GM12878 (cell line): Measurements from ENCODE around the gene SLF2. TPM values are rescaled to one million over a fixed set of nuclear protein-coding genes. Genes with fewer than 3 reads are reported as not detected.

Source experiments
- ATAC-seq: fragments of 200-7000 bp; cut with Tn5 transposase; 3 replicates; pipeline ENCODE4 v1.9.1; 2020; ENCODE audit warnings: mild to moderate bottlenecking, moderate library complexity
- BruUV-seq: library from RNA; stranded (reverse); fragments of 400-500 nt; replicated peaks from 2 replicates; lab custom pipeline; 2021; lab: Mats Ljungman, UMichigan
- CTCF ChIA-PET: fragments of 300-600 bp; sonication (Branson Sonifier 250); formaldehyde crosslinking; extraction: SDS; loops from one replicate; lab custom pipeline; 2021; ENCODE audit warnings: inconsistent platforms; lab: Yijun Ruan, JAX
- POLR2A ChIA-PET: fragments of 350-600 bp; formaldehyde crosslinking; extraction: SDS; loops from one replicate; lab custom pipeline; 2021; ENCODE audit warnings: inconsistent platforms; lab: Charles Lee
- RAD21 ChIA-PET: fragments of 300-600 bp; sonication (Branson Sonifier 250); formaldehyde crosslinking; loops from one replicate; lab custom pipeline; 2023; ENCODE audit warnings: antibody characterized with exemption; ENCODE audit not compliant: unreplicated experiment; lab: Charles Lee
- SMC1A ChIA-PET: fragments of 300-600 bp; sonication (Branson Sonifier 250); formaldehyde crosslinking; loops from one replicate; lab custom pipeline; 2023; ENCODE audit not compliant: unreplicated experiment, uncharacterized antibody; lab: Charles Lee
- DNase-seq: peaks from one replicate; pipeline ENCODE4 v3.0.0-alpha.2; 2011; ENCODE audit warnings: low read depth, low spot score
- FAIRE-seq: peaks from 3 replicates; lab custom pipeline; 2011; peaks lifted over from hg19 to GRCh38; lab: Jason Lieb, UNC
- H2AFZ ChIP-seq: 2 replicates; pipeline ENCODE4 v1.6.0; 2011; ENCODE audit warnings: low read depth, low read length, control low read depth; ENCODE audit not compliant: control insufficient read depth
- H3K27ac ChIP-seq: 2 replicates; pipeline ENCODE4 v1.5.1; 2011; ENCODE audit warnings: control low read depth; ENCODE audit not compliant: control insufficient read depth, insufficient read depth
- H3K27me3 ChIP-seq, 2 experiments: replicated peaks in 1 of 2; 2 replicates each; pipeline versions ENCODE4 v1.6.0 to v1.6.1; 2011; ENCODE audit warnings: low read length in 1 of 2; ENCODE audit not compliant: control insufficient read depth in 2 of 2, insufficient read depth in 2 of 2
- H3K36me3 ChIP-seq, 2 experiments: 2 replicates each; pipeline ENCODE4 v1.5.1; 2011; ENCODE audit warnings: low read length in 1 of 2; ENCODE audit not compliant: control insufficient read depth in 2 of 2, insufficient read depth in 2 of 2
- H3K4me1 ChIP-seq: 2 replicates; pipeline ENCODE4 v1.6.1; 2011; ENCODE audit warnings: mild to moderate bottlenecking, low read length, moderate library complexity, mixed read lengths; ENCODE audit not compliant: control insufficient read depth, insufficient read depth
- H3K4me2 ChIP-seq: 2 replicates; pipeline ENCODE4 v1.6.0; 2011; ENCODE audit warnings: control low read depth; ENCODE audit not compliant: control insufficient read depth, insufficient read depth
- H3K4me3 ChIP-seq: fragments of 200-600 bp; sonication (generic); 2 replicates; pipeline ENCODE4 v1.5.1; 2016
- H3K79me2 ChIP-seq: 2 replicates; pipeline ENCODE4 v1.6.0; 2011; ENCODE audit warnings: low read length; ENCODE audit not compliant: control insufficient read depth, insufficient read depth
- H3K9ac ChIP-seq: 2 replicates; pipeline ENCODE4 v1.8.0; 2011; ENCODE audit warnings: low read length, control low read depth, mixed read lengths; ENCODE audit not compliant: control insufficient read depth, insufficient read depth
- H3K9me3 ChIP-seq: replicated peaks from 3 replicates; pipeline ENCODE4 v1.5.1; 2011; ENCODE audit warnings: mild to moderate bottlenecking, low read length; ENCODE audit not compliant: control insufficient read depth, insufficient read depth
- H4K20me1 ChIP-seq: 2 replicates; pipeline ENCODE4 v1.6.0; 2011; ENCODE audit not compliant: control insufficient read depth, insufficient read depth
- POLR2AphosphoS2 ChIP-seq: IDR thresholded peaks from 2 replicates; pipeline ENCODE4 v1.6.1; 2011; ENCODE audit warnings: low read depth, mild to moderate bottlenecking, low read length, improper control_type of control experiment, moderate library complexity
- POU2F2 ChIP-seq: IDR thresholded peaks from 3 replicates; pipeline ENCODE4 v1.6.1; 2011; ENCODE audit warnings: low read depth, mild to moderate bottlenecking, low read length, borderline replicate concordance
- RUNX3 ChIP-seq: IDR thresholded peaks from 2 replicates; pipeline ENCODE4 v1.6.1; 2012; ENCODE audit warnings: low read length, inconsistent platforms
- ZZZ3 ChIP-seq: IDR thresholded peaks from 2 replicates; pipeline ENCODE4 v1.6.1; 2011; ENCODE audit warnings: low read depth; ENCODE audit not compliant: control insufficient read depth, insufficient read length
- WGBS: methylation state at CpG from one replicate; pipeline ENCODE4 v1.1.6; 2016; ENCODE audit warnings: low lambda C conversion rate; ENCODE audit not compliant: insufficient replicate concordance, insufficient coverage; ENCODE audit errors: missing lambda C conversion rate; 5-methylcytosine and 5-hydroxymethylcytosine counted together
- in situ Hi-C: fragments of 300-500 bp; cut with MboI; formaldehyde crosslinking; loops from 9 replicates; pipeline ENCODE4 v1.14.3; 2018; ENCODE audit warnings: mixed read lengths
- intact Hi-C: fragments of 100-400 bp; cut with micrococcal nuclease; formaldehyde crosslinking; loops from one replicate; pipeline ENCODE4 v1.14.2; 2022; ENCODE audit not compliant: unreplicated experiment
- polyA plus RNA-seq, 11 experiments: library from polyadenylated mRNA; depleted of rRNA in 4 of 11; unstranded in 6 of 11; stranded (reverse) in 5 of 11; fragments of >200 nt; fragmentation: Nextera tagmentation in 4 of 11; fragmentation: Illumina TruSeq in 1 of 11; extraction: Ambion mirVana in 4 of 11; extraction: Trizol in 1 of 11; gene quantifications; 1 replicate in 1 of 11; 2 replicates in 10 of 11; pipeline versions ENCODE4 v1.2.1 to v1.2.3, GENCODE V29; 2011 to 2016; ENCODE audit warnings: inconsistent platforms in 2 of 11, missing spikeins in 2 of 11, low read depth in 1 of 11
- total RNA-seq, 4 experiments: library from RNA; depleted of rRNA in 3 of 4; stranded (reverse); fragments of >200 nt in 3 of 4; fragmentation: Illumina TruSeq in 1 of 4; extraction: Trizol in 1 of 4; gene quantifications; 2 replicates each; pipeline versions ENCODE4 v1.2.1 to v1.2.3, GENCODE V29; 2013 to 2021
- TF ChIP-seq, protein P1 (sequence below): IDR thresholded peaks from 2 replicates; pipeline ENCODE4 v1.6.1; 2012; ENCODE audit warnings: low read depth, low read length, improper control_type of control experiment
- TF ChIP-seq, protein P2 (sequence below): IDR thresholded peaks from 2 replicates; pipeline ENCODE4 v1.6.1; 2012; ENCODE audit warnings: mild to moderate bottlenecking, low read depth, low read length
- TF ChIP-seq, protein P3 (sequence below): fragments of 450-650 bp; IDR thresholded peaks from 2 replicates; pipeline ENCODE4 v1.6.1; 2017; ENCODE audit warnings: mild to moderate bottlenecking, moderate library complexity
- TF ChIP-seq, protein P4 (sequence below): fragments of 450-650 bp; IDR thresholded peaks from 2 replicates; pipeline ENCODE4 v1.6.1; 2018; ENCODE audit warnings: borderline replicate concordance, mild to moderate bottlenecking; ENCODE audit not compliant: partially characterized antibody

Gene SLF2
- total and polyA plus RNA-seq, 10 of the 15 experiments (the other 5 are each of a cell fraction or from before 2014, with no cell fraction given) = 3.0 to 25.2 (median 17.9) TPM

DNA sequence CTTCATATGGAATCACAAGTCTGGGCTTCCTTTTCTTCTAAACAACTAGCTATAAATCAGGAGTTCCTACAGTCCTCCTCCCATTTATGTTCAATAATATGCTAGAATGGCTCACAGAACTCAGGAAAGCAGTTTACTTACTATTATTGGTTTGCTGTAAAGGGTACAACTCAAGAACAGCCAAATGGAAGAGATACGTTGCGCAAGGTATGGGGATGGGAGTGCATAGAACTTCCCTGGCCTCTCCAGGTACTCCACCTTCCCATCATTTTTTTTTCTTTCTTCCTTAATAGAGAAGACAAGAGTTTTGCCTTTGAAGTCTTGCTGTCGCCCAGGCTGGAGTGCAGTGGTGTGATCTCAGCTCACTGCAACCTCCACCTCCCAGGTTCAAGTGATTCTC is 29.5 kb downstream of the SLF2 start:
- no TSS peak for BruUV-seq
- in situ Hi-C loops = no loop called here
- TF ChIP-seq, protein P1, sequence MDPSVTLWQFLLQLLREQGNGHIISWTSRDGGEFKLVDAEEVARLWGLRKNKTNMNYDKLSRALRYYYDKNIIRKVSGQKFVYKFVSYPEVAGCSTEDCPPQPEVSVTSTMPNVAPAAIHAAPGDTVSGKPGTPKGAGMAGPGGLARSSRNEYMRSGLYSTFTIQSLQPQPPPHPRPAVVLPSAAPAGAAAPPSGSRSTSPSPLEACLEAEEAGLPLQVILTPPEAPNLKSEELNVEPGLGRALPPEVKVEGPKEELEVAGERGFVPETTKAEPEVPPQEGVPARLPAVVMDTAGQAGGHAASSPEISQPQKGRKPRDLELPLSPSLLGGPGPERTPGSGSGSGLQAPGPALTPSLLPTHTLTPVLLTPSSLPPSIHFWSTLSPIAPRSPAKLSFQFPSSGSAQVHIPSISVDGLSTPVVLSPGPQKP = no peak
- TF ChIP-seq POU2F2 (no peak), ZZZ3 (no peak), RUNX3 (no peak), POLR2AphosphoS2 (no peak)
- TF ChIP-seq, protein P2, sequence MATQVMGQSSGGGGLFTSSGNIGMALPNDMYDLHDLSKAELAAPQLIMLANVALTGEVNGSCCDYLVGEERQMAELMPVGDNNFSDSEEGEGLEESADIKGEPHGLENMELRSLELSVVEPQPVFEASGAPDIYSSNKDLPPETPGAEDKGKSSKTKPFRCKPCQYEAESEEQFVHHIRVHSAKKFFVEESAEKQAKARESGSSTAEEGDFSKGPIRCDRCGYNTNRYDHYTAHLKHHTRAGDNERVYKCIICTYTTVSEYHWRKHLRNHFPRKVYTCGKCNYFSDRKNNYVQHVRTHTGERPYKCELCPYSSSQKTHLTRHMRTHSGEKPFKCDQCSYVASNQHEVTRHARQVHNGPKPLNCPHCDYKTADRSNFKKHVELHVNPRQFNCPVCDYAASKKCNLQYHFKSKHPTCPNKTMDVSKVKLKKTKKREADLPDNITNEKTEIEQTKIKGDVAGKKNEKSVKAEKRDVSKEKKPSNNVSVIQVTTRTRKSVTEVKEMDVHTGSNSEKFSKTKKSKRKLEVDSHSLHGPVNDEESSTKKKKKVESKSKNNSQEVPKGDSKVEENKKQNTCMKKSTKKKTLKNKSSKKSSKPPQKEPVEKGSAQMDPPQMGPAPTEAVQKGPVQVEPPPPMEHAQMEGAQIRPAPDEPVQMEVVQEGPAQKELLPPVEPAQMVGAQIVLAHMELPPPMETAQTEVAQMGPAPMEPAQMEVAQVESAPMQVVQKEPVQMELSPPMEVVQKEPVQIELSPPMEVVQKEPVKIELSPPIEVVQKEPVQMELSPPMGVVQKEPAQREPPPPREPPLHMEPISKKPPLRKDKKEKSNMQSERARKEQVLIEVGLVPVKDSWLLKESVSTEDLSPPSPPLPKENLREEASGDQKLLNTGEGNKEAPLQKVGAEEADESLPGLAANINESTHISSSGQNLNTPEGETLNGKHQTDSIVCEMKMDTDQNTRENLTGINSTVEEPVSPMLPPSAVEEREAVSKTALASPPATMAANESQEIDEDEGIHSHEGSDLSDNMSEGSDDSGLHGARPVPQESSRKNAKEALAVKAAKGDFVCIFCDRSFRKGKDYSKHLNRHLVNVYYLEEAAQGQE = no peak
- TF ChIP-seq, protein P3, sequence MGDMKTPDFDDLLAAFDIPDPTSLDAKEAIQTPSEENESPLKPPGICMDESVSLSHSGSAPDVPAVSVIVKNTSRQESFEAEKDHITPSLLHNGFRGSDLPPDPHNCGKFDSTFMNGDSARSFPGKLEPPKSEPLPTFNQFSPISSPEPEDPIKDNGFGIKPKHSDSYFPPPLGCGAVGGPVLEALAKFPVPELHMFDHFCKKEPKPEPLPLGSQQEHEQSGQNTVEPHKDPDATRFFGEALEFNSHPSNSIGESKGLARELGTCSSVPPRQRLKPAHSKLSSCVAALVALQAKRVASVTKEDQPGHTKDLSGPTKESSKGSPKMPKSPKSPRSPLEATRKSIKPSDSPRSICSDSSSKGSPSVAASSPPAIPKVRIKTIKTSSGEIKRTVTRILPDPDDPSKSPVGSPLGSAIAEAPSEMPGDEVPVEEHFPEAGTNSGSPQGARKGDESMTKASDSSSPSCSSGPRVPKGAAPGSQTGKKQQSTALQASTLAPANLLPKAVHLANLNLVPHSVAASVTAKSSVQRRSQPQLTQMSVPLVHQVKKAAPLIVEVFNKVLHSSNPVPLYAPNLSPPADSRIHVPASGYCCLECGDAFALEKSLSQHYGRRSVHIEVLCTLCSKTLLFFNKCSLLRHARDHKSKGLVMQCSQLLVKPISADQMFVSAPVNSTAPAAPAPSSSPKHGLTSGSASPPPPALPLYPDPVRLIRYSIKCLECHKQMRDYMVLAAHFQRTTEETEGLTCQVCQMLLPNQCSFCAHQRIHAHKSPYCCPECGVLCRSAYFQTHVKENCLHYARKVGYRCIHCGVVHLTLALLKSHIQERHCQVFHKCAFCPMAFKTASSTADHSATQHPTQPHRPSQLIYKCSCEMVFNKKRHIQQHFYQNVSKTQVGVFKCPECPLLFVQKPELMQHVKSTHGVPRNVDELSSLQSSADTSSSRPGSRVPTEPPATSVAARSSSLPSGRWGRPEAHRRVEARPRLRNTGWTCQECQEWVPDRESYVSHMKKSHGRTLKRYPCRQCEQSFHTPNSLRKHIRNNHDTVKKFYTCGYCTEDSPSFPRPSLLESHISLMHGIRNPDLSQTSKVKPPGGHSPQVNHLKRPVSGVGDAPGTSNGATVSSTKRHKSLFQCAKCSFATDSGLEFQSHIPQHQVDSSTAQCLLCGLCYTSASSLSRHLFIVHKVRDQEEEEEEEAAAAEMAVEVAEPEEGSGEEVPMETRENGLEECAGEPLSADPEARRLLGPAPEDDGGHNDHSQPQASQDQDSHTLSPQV = no peak
- TF ChIP-seq, protein P4, sequence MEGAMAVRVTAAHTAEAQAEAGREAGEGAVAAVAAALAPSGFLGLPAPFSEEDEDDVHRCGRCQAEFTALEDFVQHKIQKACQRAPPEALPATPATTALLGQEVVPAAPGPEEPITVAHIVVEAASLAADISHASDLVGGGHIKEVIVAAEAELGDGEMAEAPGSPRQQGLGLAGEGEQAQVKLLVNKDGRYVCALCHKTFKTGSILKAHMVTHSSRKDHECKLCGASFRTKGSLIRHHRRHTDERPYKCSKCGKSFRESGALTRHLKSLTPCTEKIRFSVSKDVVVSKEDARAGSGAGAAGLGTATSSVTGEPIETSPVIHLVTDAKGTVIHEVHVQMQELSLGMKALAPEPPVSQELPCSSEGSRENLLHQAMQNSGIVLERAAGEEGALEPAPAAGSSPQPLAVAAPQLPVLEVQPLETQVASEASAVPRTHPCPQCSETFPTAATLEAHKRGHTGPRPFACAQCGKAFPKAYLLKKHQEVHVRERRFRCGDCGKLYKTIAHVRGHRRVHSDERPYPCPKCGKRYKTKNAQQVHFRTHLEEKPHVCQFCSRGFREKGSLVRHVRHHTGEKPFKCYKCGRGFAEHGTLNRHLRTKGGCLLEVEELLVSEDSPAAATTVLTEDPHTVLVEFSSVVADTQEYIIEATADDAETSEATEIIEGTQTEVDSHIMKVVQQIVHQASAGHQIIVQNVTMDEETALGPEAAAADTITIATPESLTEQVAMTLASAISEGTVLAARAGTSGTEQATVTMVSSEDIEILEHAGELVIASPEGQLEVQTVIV = no peak

More for the DNA sequence above, 29.5 kb downstream of the SLF2 start:
- H3K27me3 ChIP-seq = no peaks in the 10 kb centered on the region
- H4K20me1 ChIP-seq = no peaks in the 10 kb centered on the region
- intact Hi-C loops = no loop called here
- H2AFZ ChIP-seq = no peak overlapping the region
- H3K36me3 ChIP-seq = peaks cover 0 to 31% of the 10 kb centered on the region in 2 experiments; a peak in 3 of 4 replicates
- POLR2A ChIA-PET = no interaction called here
- ATAC-seq (no peak), FAIRE-seq (no peak), DNase-seq (no peak)
- 98% methylated on average over 3 of the region's 3 CpGs for WGBS
- H3K4me3 ChIP-seq = no peak overlapping the region
- CTCF ChIA-PET = no interaction called here
- no peaks in the 10 kb centered on the region for H3K79me2 ChIP-seq
- RAD21 ChIA-PET = no interaction called here
- no peaks in the 10 kb centered on the region for H3K4me1 ChIP-seq
- H3K27ac ChIP-seq = no peak overlapping the region
- SMC1A ChIA-PET = no interaction called here
- H3K9me3 ChIP-seq = no peaks in the 10 kb centered on the region
- H3K9ac ChIP-seq = no peak overlapping the region
- no peak overlapping the region for H3K4me2 ChIP-seq
